NT2/D1 (cell line): ENCODE results near the gene PSMD1.

Experiments used
- YY1 ChIP-seq: IDR thresholded peaks from 2 replicates; pipeline ENCODE4 v1.6.1; 2011; ENCODE audit not compliant: insufficient read length, insufficient read depth
- ZNF274 ChIP-seq: IDR thresholded peaks from 2 replicates; pipeline ENCODE4 v1.6.1; 2011; ENCODE audit warnings: mild to moderate bottlenecking, low read depth, low read length

DNA sequence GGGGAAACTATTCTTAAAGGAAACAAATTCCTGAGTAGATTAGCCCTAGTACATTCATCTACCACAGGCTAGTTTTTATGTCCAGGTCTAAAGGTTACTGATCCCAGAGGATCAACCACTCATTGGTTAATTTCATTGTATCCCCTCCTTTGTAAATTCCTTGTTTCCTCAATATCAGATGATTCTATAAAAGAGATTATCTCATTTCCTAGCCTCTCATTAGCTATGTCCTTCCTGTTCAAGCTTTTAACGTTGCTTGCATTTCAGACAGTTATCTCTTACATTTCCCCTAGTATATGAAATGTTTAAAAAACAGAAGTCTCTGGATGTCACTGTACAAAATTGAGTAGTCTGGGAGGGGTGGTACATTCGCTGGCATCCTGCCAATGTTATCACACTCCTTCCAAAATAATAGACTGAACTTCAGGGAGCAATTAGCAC, 117.6 kb downstream of the PSMD1 start:
- TF ChIP-seq YY1, result no peak
- no peak for TF ChIP-seq ZNF274
